Erythroblast (primary cell): ENCODE measurements around the gene ZNF132.

Experiments
- DNase-seq, 2 experiments: peaks; one replicate each; lab custom pipeline; 2025; lab: John Stamatoyannopoulos, UW
- GATA1 ChIP-seq: IDR thresholded peaks from 2 replicates; pipeline ENCODE4 v1.6.1; 2011; ENCODE audit warnings: low read depth, mild to moderate bottlenecking, control low read depth, low read length, moderate library complexity
- POLR2A ChIP-seq: IDR thresholded peaks from 2 replicates; pipeline ENCODE4 v1.6.1; 2011; ENCODE audit warnings: mild to moderate bottlenecking, low read length

The ZNF132 gene

GRCh38 chr19:58439576-58440554 lies at the start of gene ZNF132:
TSS of gene ZNF132 (minus strand) at chr19:58440153. CDS start at chr19:58439821, 332 bp downstream.
- peak; percentile 94 to 98 for DNase-seq
- TF ChIP-seq POLR2A = peak; percentile 81
- no peak for TF ChIP-seq GATA1

GRCh38 chr19:58484349-58484748 lies 44.4 kb upstream of the ZNF132 start:
- DNase-seq = peak in 1 of 2 experiments; percentile 51

- TF ChIP-seq GATA1 (no peak), POLR2A (no peak)
- DNase-seq = no peak
Measured at GRCh38 chr19:58483776-58484175, 43.8 kb upstream of the ZNF132 start.

- no peak for DNase-seq
- TF ChIP-seq GATA1 (no peak), POLR2A (no peak)
Measured at GRCh38 chr19:58482372-58482771, 42.4 kb upstream of the ZNF132 start.

GRCh38 chr19:58480831-58481230 lies 40.9 kb upstream of the ZNF132 start:
- DNase-seq = no peak
- TF ChIP-seq GATA1 = no peak

GRCh38 chr19:58480481-58480830 lies 40.5 kb upstream of the ZNF132 start:
- no peak for DNase-seq
- TF ChIP-seq GATA1 = no peak
- no peak for TF ChIP-seq POLR2A

GRCh38 chr19:58479736-58480480 lies 40.0 kb upstream of the ZNF132 start:
- DNase-seq = no peak
- TF ChIP-seq POLR2A (no peak), GATA1 (no peak)

- TF ChIP-seq POLR2A = no peak
- no peak for TF ChIP-seq GATA1
- DNase-seq = no peak
Measured at GRCh38 chr19:58479303-58479702, 39.4 kb upstream of the ZNF132 start.

GRCh38 chr19:58477871-58478270 lies 37.9 kb upstream of the ZNF132 start:
- no peak for TF ChIP-seq POLR2A
- TF ChIP-seq GATA1 = no peak
- no peak for DNase-seq

- DNase-seq = no peak
- TF ChIP-seq POLR2A = no peak
- no peak for TF ChIP-seq GATA1
Measured at GRCh38 chr19:58477130-58477529, 37.2 kb upstream of the ZNF132 start.

- TF ChIP-seq GATA1 (no peak), POLR2A (no peak)
- DNase-seq = no peak
Measured at GRCh38 chr19:58476498-58477015, 36.6 kb upstream of the ZNF132 start.

GRCh38 chr19:58475714-58476497 lies 36.0 kb upstream of the ZNF132 start, which contains the start of gene ZNF446:
TSS of gene ZNF446 (plus strand) at chr19:58476352. CDS start at chr19:58477219, 867 bp downstream.
- TF ChIP-seq POLR2A = peak; percentile 84
- TF ChIP-seq GATA1 = no peak
- peak; percentile 97 for DNase-seq
